KOPT-K1 (cell line): ENCODE results near the gene AK5.
"Not testable (repeated sequence)": the region's sequence is repeated elsewhere in the genome, so short reads cannot be mapped to it uniquely, and the experiment has no call there.

Experiments
- H3K27ac ChIP-seq: fragments of 200-600 bp; sonication (generic); 2 replicates; pipeline ENCODE4 v1.5.1; 2016; ENCODE audit warnings: antibody characterized with exemption, mild to moderate bottlenecking, low read depth, low read length; ENCODE audit not compliant: poor library complexity, severe bottlenecking
- H3K36me3 ChIP-seq: fragments of 200-600 bp; sonication (generic); 2 replicates; pipeline ENCODE4 v1.5.1; 2017; ENCODE audit warnings: antibody characterized with exemption, mild to moderate bottlenecking, low read length, moderate library complexity; ENCODE audit not compliant: insufficient read depth
- H3K9me3 ChIP-seq: fragments of 200-600 bp; sonication (generic); 2 replicates; pipeline ENCODE4 v1.5.1; 2017; ENCODE audit warnings: antibody characterized with exemption, low read length, mild to moderate bottlenecking; ENCODE audit not compliant: insufficient read depth, poor library complexity, severe bottlenecking

AK5 gene

DNA sequence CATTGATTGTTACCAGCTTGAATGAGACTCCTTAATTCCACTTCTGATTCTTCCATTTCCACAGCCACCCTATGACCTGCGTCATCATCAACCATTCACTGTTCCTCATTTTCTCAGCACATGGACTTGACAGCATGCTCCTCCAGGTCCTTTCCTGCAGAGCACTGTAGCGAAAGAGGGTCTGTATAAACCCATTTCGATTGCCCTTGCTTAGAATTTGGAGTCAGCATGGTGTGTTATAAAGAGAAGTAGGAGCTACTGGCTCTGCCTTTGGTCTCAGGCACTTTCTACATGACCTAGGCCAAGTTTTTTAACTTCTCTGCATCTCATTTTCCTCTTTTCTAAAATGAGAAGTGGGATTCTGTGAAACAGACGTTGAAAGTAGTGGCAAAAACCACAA, 133.8 kb downstream of the AK5 start:
- H3K9me3 ChIP-seq: no peaks in the 10 kb centered on the region

DNA sequence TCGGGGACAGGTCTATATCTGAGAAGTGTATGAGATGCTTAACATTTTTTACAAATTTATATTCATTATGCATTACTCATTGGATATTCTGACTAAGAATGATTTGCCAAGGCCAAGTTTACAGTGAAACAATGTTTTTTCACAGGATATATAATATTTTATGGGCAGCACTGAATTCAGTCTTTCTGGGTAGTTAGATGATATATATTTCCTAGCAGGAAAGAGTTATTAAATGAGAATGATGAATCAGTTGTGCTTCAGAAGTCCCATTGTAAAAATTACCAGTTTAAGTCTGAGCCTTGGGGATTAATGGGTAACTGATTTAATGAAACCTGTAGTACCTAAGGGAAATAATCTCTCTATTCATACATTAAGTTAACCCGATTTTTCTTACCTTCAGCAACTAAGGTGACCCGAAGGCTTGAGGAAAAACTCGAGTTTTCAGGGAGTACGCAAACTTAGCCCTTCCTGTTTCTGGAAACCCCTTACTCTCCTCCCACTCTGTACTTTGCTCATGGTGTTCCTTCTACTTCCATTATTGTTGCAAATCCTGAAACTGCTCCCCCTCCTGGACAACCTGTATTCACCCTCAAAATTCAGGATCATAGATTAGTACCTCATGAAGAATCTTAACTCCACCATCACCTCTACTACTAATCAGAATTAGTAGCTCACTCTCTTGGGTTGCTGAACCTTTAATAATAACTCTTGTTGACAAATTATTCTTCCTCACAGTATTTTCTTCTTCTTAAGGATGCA, 135.1 kb downstream of the AK5 start:
- no peak overlapping the region for H3K27ac ChIP-seq
- H3K36me3 ChIP-seq: no peaks in the 10 kb centered on the region
- H3K9me3 ChIP-seq: no peaks in the 10 kb centered on the region

More for the DNA sequence above, 133.8 kb downstream of the AK5 start:
- Histone ChIP-seq H3K27ac (no peak overlapping the region), H3K36me3 (no peaks in the 10 kb centered on the region)

DNA sequence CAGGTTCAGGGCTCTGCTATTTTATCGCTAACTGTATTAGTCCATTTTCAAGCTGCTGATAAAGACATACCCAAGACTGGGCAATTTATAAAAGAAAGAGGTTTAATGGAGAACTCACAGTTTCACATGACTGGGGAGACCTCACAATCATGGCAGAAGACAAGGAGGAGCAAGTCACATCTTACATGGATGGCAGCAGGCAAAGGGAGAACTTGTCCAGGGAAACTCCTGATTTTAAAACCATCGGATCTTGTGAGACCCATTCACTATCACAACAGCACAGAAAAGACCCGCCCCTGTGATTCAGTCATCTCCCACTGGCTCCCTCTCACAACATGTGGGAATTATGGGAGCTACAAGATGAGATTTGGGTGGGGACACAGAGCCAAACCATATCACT, 136.2 kb downstream of the AK5 start:
- not testable (repeated sequence) for H3K9me3 ChIP-seq, H3K27ac ChIP-seq, H3K36me3 ChIP-seq

GRCh38 chr1:77421504-77422233, 139.8 kb downstream of the AK5 start:
- H3K36me3 ChIP-seq: no peaks in the 10 kb centered on the region
- H3K27ac ChIP-seq: no peak overlapping the region
- no peaks in the 10 kb centered on the region for H3K9me3 ChIP-seq

GRCh38 chr1:77424236-77424635, 142.4 kb downstream of the AK5 start:
- Histone ChIP-seq H3K27ac (no peak overlapping the region), H3K36me3 (no peaks in the 10 kb centered on the region), H3K9me3 (no peaks in the 10 kb centered on the region)

- H3K36me3 ChIP-seq: no peaks in the 10 kb centered on the region
- no peaks in the 10 kb centered on the region for H3K9me3 ChIP-seq
- H3K27ac ChIP-seq: no peak overlapping the region
Measured at GRCh38 chr1:77428068-77428467, 146.2 kb downstream of the AK5 start.

DNA sequence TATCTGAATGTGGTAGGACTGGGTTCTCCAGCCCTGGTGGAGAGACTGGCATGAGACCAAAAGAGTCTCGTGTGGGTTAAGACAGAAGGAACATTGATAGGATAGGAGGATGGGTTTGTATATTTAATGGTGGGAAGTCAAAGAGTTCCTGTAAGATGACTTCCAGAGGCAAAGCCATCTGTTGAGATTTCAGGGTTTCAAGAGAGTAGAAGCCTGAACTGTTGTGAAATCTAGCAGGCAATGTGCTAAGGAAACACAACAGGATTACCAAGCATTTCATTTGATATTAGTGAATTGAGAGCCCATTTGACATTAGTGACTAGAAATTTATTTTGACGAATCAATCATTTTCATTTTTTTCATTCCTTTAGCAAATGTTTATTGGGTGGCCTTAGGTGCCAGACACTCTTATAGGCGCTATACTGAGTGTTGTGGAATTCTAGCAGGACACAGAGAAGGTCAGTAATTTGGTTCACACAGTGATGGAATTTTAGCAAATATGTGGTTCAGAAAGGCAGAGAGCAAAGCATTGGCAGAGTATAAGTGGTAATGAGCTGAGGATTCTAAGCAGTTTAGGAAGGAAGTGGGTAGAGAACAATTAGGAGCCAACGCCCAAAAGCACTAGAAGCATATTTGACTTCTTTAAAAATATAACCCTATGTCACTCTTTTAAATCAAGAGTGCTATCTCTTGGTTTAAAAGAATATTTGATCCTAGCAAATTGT, 149.3 kb downstream of the AK5 start:
- H3K9me3 ChIP-seq: no peaks in the 10 kb centered on the region
- H3K36me3 ChIP-seq: no peaks in the 10 kb centered on the region
- H3K27ac ChIP-seq: no peak overlapping the region

DNA sequence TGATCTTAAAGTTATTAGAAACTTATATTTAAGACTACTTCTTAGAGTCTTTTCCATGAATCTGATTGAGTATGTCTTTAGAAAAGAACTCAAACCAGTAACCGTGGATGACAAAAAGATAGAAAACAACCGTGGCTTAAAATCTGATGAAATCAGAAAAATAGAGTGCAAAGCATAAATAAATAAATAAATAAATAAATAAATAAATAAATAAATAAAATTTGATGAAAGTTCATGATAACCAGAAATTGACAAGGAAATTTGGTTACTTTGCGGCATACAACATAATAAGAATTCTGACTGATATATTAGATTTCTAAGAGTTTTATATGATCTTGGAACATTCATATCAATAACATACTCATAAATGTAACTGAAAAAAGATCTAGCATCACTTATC, 152.1 kb downstream of the AK5 start:
- Histone ChIP-seq H3K36me3 (no peaks in the 10 kb centered on the region), H3K9me3 (no peaks in the 10 kb centered on the region), H3K27ac (no peak overlapping the region)

DNA sequence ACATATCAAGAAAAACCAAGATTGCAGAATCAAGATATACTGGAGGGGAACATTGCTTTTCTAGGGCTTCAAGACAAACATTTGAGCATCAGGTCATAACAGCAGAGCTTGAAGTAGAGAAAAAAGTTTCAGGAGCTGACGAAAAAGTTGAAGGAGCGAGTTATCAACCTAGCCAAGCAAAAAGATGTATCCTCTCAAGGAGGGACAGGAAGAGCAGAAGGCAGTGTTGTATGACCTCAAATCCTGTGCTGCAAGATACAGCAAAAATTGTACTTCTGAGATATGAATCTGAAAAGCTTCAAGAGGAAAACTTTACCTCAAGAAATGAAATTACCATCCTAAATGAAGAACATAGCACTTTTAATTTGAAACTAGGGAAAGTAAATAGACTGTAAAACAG, 153.1 kb downstream of the AK5 start:
- H3K9me3 ChIP-seq: no peaks in the 10 kb centered on the region
- no peak overlapping the region for H3K27ac ChIP-seq
- H3K36me3 ChIP-seq: no peaks in the 10 kb centered on the region

DNA sequence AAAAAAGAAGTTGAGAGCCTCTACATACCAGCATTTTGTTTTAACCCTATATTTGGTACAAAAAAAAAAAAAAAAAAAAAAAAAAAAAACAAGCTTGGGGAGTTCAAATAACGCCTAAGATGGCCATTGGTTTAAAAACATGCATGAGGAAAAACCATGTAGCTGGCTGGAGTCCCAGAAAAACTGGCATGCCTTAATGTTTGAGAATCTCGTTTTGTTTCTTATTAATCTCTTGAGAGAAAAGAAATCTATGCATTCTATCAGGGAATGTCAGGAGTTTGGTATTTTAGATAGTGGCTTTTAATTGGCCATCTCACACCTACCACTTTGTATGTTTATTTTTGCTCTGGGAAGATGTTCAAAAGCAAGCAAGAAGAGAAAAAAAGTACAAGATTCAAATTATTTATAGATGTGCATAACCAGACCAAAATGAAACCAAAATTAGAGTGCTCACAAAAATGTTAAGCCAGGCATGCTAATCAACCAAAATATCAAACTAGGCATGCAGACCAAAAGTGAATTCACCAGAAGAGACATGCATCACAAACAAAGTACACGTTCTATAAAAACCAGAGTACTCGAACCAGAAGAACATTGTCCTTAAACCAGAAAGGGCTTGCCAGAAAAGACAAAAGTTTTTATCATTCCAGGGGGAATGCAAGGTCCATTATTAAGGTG, 156.6 kb downstream of the AK5 start:
- H3K36me3 ChIP-seq: no peaks in the 10 kb centered on the region
- H3K27ac ChIP-seq: no peak overlapping the region
- H3K9me3 ChIP-seq: no peaks in the 10 kb centered on the region

GRCh38 chr1:77446841-77447555, 165.2 kb downstream of the AK5 start:
- Histone ChIP-seq H3K27ac (no peak overlapping the region), H3K36me3 (no peaks in the 10 kb centered on the region), H3K9me3 (no peaks in the 10 kb centered on the region)

DNA sequence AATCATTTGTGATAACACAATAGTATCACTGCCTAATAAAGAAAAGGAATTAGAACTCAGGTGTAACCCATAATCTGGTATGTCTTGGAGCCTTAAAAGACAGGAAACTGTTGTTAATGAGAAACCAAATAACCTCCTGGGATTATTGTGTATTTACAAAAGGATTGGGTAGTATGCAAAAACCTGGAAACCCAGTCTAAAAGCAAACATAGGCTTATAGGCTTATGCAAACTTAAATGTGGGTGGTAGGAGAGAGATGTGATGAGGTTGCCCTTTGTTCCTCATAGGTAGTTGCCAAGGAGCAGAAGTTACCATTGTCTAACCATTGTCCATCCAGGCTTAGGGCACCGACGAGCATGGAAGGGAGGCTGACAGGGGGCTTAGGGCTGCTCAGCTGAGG, 165.8 kb downstream of the AK5 start:
- Histone ChIP-seq H3K9me3 (no peaks in the 10 kb centered on the region), H3K27ac (no peak overlapping the region)

GRCh38 chr1:77459881-77460280, 178.1 kb downstream of the AK5 start:
- Histone ChIP-seq H3K36me3 (no peaks in the 10 kb centered on the region), H3K27ac (no peak overlapping the region), H3K9me3 (no peaks in the 10 kb centered on the region)

More for the DNA sequence above, 165.8 kb downstream of the AK5 start:
- H3K36me3 ChIP-seq: no peaks in the 10 kb centered on the region

- Histone ChIP-seq H3K36me3 (no peaks in the 10 kb centered on the region), H3K27ac (no peak overlapping the region), H3K9me3 (no peaks in the 10 kb centered on the region)
Measured at GRCh38 chr1:77461691-77462090, 179.9 kb downstream of the AK5 start.
